Left hindlimb (tissue), 1 donor: ENCODE results near the gene CLEC12A.
"Not testable (repeated sequence)": the region's sequence is repeated elsewhere in the genome, so short reads cannot be mapped to it uniquely, and the experiment has no call there.

Source experiments
- DNase-seq: peaks from one replicate; pipeline ENCODE4 v3.0.0-alpha.2; 2018

The CLEC12A gene

DNA sequence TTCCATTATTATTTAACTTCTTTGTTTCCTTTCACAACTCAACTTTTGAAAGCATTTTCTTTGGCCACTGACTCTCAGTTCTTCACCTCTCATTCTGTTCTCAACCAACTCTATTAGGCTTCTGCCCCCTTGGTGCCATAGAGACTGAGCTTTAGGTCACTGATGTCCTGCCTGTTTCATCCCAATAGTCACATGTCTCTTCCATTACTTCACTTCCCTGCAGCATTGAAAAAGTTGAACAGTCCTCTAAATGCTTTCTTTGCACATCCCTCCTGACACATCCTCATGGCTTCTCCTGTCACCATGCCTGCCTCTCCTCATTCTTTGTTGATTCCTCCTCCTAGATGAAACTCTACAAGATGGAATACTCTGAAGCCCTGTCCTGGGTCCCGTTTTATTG, 2.7 kb downstream of the CLEC12A start:
- DNase-seq = no peak

DNA sequence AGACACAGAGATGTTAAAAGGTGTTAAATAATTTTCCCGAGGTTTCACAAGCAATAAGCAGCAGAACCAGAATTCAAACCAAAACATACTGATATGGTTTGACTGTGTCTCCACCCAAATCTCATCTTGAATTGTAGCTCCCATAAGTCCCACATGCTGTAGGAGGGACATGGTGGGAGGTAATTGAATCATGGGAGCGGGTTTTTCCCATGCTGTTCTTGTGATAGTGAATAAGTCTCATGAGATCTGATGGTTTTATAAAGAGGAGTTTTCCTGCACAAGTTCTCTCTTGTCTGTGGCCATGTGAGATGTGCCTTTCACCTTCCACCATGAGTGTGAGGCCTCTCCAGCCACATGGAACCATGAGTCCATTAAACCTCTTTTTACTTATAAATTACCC, 3.5 kb downstream of the CLEC12A start:
- not testable (repeated sequence) for DNase-seq

DNA sequence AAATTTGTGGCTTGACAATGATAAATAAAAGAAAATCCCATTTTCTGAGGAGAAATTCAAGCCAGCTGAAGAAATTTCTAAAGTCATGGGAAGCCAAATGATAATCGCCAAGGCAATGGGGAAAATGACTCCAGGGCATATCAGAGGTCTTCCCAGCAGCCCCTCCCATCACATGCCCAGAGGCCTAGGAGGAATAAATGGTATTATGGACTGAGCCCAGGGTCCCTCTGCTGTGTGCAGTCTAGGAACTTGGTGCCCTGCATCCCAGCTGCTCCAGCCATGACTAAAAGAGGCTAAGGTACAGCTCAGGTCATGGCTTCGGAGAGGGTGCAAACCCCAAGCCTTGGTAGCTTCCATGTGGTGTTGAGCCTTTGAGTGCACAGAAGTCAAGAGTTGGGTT, 4.4 kb downstream of the CLEC12A start:
- no peak for DNase-seq

DNA sequence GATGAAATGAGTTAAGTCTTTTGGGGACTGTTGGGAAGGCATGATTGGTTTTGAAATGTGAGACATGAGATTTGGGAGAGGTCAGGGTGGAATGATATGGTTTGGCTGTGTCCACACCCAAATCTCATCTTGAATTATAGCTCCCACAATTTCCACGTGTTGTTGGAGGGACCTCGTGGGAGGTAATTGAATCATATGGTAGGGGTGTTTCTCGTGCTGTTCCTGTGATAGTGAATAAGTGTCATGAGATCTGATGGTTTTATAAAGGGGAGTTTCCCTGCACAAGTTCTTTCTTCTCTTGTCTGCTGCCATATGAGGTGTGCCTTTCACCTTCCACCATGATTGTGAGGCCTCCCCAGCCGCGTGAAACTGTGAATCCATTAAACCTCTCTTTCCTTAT, 5.4 kb downstream of the CLEC12A start:
- DNase-seq = not testable (repeated sequence)

DNA sequence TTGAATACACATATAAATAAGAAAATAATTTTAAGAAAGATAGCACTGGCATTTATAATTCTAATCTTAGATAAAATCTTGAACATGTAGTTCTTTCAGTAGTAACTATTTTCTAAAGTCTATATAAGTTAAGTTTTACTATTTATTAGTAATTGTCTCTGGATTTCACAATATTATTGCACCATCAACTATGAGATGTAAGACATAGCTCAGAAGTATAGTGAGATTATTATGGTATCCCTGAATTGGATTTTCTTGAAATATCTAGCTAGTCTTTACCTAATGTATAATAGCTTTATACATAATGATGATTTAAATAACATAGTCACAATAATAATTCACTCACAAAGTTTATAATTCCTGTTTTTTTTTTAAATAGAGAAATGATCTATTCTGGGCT, 6.7 kb downstream of the CLEC12A start:
- no peak for DNase-seq

DNA sequence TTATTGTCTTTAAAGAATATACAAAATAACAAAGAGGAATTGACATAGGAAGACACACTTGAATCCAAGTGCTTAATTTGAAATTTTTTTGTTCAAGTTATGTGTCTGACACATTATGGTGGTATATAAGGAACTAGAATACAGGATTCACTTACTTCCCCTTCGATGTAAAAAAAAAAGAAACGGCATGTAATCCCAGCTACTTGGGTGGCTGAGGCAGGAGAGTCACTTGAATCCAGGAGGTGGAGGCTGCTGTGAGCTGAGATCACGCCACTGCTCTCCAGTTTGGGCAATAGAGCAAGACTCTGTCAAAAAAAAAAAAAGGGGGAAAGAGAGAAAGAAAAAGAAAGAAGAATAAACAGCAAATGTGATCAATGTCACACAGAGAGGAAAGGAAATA, 8.9 kb downstream of the CLEC12A start:
- no peak for DNase-seq

DNA sequence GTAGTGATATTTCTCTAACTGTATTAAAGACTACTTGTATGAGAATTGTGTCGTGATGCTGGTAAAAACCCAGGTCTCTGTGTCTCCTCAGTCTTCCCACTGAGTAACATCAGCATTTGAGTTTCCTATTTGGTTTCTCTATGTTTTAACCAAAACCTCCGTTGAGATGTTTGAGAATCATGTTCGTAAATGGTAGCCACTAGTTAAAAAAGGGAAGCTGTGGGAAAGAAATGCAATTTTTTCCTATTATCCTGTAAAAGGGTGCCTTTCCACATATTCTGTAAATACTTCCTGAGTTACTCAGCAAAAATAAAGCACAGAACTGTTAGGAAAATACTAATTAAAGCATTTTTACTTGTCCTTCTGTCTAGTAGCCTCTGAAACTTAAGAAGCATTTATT, 20.7 kb downstream of the CLEC12A start:
- DNase-seq = no peak

DNA sequence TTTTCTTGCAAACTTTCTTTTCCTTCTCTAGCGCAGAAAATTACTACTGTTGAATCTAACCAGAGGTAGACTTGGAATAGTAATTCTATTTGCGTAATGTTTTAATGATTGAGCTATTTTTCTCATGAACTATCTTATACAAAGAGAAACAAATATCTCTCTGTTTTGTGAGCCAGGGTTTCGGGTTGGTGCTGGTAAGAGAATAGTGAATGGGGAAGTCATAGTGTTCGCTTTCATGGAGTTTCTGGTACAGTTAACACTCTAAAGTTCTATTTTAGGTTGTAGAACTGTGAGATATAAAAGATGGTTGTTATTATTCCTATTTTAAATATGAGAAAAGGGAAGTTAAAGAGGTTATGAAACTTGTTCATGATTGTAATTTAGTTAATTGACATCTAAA, 21.1 kb downstream of the CLEC12A start:
- no peak for DNase-seq

DNA sequence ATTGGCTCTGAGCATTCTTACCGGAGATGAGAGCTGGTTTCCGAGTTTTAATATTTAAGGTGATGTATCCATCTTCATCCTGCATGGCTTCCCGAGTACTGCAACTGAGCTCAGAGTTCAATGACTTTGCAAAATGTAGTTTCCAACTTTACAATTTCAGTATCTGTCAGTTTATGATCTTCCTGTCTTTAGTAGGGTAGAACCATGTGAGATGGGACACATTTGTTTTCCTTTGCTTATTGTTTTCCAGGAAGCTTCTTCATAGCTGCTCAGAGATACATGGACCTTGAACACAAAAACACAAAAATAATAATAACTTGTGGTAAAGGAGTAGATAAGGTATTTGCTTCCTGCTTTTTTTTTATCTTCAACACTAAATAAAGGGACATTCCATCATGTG, 27.8 kb downstream of the CLEC12A start, which contains the start of gene CLEC1B:
Gene CLEC1B, minus strand, starts transcription at position 106 of the 400 bp plus-strand sequence. Its CDS starts 21 bp downstream, at position 85.
- DNase-seq = no peak

DNA sequence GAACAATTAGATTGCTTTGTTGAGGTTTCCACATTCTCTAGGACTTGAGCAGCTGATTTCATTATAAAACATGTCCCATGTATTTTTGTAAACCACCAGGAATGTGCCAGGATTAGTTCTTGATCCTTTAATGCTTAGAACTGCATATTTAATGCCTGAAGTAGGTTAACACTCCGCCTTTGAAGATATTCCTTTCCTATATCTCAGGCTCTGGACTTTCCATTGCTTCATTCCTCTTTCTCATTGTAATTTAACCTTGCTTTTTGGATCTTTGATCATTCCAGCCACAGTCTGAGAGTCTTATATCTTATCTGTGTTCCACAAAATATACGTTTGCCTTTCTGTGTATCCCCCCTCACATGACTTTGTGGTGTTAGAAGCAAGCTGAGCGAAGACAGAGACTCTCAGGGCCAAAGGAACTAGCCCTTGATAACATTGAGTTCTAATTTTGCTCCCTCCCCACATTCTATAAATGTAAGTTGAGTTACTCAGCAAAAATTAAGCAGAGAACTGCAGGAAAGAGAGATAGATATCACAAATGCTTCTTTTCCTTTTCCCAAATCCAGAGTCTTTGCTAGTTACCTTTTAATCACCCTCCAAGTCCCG, 30.1 kb downstream of the CLEC12A start:
- no peak for DNase-seq

DNA sequence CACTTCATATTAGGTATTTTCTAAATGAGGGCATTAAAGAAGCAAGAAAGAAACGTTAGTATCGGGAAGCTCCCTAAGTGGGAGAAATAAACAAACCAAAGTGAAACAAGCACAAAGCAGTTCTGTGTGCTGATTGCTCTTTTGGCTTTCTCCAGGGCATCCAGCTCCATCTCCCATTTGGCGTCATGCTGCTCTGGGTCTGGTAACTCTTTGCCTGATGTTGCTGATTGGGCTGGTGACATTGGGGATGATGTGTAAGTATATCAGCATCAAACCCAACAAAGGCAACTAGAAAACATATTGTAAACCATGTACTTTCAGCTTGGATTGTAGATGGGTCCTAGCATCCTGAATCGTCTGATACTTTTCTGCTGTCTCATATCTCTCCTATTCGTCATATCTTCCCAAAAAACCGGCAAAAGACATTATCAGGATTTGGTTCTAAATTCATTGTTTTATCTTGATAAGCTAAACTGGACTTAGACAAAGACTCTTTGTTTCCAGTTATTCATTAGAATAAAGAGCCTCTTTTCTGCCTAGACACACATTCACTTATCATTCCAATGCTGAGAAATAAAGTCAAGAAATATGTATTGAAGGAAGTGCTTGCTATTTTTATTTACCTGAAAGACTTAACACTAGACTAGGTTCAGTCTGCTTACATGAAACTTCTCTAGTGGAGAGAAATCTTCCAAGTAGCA, 41.6 kb downstream of the CLEC12A start:
- no peak for DNase-seq

DNA sequence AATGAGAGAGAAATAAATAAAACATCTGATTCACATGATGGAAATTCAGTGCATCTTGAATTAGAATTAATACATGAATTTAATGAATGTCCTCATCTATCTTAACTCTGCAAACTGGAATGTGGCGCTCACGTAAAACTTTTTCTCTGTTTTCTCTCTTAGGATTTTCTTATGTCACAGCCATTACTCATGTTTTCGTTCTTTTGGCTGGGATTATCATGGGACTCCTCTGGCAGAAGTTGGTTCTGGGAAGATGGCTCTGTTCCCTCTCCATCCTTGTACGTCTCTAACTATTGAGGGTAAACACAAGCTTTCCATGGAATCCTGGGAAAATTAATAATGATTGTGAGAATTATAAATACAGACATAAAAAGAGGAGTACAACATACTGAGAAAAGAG, 44.2 kb downstream of the CLEC12A start:
- DNase-seq = no peak

DNA sequence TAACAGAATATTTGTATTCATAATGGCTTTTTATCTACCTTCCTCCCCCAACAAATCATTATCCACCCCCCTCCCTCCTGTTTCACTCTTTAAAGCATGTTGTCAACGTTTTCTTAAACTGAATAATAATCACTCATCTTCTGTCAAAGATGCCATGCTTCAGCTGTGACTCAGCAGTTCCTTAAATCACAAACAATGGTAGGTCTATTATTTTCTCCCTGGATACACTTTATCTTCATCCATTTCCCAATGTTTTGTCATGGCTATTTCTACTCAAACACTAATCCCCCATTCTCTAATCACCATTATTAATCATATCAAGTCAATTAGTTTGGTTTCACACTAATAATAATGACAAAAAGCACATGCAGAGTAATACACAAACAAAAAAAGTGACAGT, 45.7 kb downstream of the CLEC12A start:
- DNase-seq = no peak

DNA sequence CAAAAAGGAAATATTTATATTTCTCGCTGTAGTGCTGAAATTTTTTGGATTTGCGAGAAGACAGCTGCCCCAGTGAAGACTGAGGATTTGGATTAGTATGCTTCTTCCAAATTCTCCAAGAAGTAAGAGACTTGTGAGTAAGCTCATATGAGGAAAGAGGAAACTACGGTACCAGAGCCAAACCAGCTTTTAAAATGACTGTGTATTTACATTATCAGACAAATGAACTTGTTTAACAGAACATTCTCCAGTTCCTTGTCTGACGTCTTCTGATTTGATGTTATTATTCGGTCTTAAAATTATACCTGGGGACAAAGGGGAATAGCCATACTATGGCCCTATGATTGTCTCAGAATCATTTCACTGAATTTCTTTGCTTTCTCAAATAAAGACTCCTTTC, 47.2 kb downstream of the CLEC12A start:
- no peak for DNase-seq

DNA sequence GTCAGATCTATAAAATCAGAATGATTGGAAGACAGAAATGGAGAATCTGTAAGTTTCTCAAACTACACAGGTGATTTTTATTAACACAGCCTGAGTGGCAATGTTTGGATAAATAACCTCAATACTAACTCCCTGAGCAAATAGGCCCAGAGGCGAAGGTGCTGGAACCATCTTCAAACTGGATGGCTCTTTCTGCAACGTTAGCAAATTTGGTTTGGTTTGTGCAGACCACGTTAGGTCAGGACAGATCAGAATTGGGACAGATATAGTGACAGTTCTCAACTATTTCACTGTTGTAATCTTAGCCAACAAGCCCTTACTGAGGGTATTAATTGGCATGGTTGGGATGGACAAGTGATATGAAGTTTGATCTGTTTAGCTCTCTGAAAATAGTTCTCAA, 50.1 kb downstream of the CLEC12A start:
- no peak for DNase-seq

DNA sequence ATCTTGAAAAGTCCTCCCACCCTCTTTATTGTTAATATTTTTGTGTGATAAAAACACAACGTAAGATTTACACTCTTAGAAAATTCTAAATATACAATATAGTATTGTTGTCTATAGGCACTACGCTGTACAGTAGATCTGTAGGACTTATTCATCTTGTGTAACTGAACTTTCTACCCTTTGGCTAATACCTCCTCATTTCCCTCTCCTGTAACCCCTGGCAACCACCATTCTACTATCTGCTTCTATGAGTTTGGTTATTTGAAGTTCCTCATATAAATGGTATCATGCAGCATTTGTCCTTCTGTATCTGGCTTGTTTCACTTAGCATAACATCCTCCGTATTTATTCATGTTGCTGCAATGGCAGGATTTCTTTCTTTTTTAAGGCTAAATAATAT, 54.0 kb downstream of the CLEC12A start:
- DNase-seq = no peak

DNA sequence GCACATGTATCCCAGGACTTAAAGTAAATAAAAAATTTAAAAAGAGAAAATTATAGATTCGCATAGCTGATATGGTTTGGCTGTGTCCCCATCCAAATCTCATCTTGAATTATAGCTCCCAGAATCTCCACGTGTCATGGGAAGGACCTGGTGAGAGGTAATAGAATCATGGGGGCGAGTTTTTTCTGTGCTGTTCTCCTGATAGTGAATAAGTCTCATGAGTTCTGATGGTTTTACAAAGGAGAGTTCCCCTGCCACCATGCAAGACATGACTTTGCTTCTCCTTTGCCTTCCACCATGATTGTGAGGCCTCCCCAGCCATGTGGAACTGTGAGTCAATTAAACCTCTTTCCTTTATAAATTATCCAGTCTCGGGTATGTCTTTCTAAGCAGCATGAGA, 55.5 kb downstream of the CLEC12A start:
- not testable (repeated sequence) for DNase-seq

DNA sequence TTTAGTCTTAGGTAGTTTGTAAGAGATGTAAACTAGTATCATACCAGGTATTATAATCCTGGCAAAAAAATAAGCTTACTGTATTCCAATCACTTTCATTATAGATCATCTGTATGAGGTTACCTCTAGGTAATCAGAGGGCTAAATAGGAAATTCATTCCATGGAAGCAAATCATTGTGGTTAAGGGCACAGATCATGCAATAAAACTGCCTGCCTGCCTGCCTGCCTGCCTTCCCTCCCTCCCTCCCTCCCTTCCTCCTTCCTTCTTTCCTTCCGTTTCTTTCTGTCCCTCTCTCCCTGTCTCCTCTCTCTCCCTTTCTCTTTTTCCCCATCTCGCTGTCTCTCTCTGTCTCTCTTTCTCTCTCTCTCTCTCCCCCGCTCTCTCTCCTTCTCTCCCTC, 56.1 kb downstream of the CLEC12A start:
- DNase-seq = no peak

DNA sequence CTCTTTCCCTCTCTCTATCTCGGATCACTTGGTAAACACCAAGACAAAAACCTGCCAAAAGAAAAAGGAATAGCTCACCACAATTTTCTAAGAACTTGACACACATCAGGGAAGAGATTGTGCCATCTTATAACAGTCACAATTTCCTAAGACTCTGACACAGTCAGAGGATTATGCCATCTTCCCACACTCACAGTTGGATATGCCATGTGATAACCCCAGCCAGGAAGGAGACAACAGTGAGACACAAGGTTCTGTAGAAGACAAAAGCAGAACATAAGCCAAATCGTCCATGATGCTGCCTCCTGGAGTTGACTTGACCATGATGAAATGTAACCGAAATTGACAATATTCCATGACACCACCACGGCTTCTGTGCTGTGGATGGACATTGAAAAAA, 56.5 kb downstream of the CLEC12A start:
- DNase-seq = no peak

DNA sequence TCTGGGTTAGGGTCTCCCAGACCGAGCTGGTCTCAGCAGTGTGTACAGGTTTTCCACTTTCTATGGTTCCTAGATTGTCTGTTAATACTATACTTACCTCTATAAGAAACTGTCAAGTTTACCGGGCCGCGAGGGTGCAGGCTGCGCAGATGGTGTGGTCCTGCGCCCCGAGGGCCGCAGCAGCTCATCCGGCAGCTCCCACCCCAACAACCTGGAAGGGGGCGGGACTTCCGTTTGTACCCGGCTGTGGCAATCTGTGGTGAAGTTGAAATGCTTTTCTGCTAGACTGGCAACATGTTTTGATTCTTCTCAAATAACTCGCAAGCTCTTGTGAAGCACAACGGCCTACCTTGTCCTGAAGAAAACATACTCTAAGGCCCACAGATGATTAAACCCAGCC, 59.2 kb downstream of the CLEC12A start, which contains the start of gene CLEC9A:
Gene CLEC9A, plus strand, starts transcription at position 237 of the 400 bp plus-strand sequence. CDS start 22,006 bp downstream, outside the sequence.
- no peak for DNase-seq

DNA sequence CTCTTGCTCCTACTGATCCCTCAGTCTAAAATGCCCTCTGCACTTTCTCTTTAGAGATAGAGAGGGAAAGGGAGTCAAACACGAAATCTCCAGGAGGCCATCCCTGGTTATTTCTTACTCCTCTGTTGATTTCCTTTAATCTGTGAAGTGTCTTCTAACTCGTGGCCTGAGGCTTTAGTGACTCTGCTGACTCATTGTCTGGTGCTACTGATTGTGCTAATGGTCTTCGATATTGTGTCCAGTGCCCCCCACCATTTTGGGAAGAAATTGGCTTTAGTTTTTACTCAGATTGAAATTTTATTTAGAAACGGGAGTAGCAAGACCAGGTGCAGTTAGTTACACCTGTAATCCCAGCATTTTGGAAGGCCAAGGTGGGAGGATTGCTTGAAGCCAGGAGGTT, 60.1 kb downstream of the CLEC12A start:
- DNase-seq = no peak

DNA sequence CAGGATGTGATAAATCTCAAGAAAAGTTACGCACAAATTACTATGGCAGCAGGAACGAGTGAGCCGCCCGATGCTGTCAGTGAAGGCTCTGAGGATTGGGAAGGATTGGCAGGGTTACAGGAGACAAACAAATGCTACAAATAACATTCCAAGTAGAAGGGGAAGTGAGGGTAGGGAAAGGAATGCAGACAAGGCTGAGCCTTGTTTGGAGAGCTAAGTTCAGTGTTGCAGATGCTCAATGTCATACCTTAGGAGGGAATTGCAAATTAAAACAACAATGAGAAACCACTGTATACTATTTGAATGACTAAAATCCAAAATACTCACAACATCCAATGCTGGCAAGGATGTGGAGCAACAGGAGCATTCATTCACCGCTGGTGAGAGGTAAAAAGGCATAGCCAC, 60.6 kb downstream of the CLEC12A start:
- DNase-seq = no peak

DNA sequence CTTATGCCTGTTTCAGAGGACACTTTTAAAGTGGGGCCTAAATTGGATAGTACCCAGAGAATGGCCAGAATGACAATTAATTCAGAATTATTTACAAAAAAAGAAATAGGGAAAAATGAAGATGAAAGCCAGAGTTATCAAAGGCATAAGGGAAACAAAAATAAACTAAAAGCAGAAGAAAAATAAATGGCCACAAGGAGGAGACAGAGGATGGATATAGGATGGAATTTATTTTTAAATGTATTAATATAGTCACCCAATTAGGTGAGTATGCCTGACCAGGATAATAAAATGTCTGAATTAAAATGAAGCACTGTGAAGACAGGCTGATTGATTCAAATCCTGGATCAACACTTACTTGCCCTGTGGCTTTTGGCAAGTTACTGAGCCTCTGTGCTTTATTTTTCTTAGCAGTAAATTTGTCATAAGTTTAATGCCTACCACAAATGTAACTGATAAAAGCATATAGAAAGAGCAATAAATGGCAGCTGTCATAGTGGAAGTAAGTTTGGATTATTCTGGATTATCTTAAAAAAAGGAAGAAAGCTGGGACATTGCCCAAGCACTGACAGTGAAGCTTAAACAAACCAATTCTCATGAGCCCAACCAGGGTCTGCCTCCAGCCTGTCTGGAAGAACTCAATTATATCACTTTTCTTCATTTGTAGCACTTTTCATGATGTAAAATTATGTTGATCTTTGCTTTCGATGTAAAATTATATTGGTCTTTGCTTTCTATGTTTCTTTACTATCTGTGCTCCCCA, 62.8 kb downstream of the CLEC12A start:
- DNase-seq = no peak
